Kasumi-1 (cell line): ENCODE data around the gene PSAP.
"Not testable (repeated sequence)": the region's sequence is repeated elsewhere in the genome, so short reads cannot be mapped to it uniquely, and the experiment has no call there.

Source experiments
- DNase-seq, 2 experiments: peaks; one replicate each; lab custom pipeline; 2025; lab: John Stamatoyannopoulos, UW

The PSAP gene

GRCh38 chr10:71873582-71874211, 22.6 kb upstream of the PSAP start:
- no peak for DNase-seq

DNA sequence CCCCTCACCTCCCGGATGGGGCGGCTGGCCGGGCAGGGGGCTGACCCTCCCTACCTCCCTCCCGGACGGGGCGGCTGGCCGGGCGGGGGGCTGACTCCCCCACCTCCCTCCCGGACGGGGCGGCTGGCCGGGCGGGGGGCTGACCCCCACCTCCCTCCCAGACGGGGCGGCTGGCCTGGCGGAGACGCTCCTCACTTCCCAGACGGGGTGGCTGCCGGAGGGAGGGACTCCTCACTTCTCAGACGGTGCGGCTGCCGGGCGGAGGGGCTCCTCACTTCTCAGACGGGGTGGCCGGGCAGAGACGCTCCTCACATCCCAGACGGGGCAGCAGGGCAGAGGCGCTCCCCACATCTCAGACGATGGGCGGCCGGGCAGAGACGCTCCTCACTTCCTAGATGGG, 18.6 kb upstream of the PSAP start:
- DNase-seq = not testable (repeated sequence)

DNA sequence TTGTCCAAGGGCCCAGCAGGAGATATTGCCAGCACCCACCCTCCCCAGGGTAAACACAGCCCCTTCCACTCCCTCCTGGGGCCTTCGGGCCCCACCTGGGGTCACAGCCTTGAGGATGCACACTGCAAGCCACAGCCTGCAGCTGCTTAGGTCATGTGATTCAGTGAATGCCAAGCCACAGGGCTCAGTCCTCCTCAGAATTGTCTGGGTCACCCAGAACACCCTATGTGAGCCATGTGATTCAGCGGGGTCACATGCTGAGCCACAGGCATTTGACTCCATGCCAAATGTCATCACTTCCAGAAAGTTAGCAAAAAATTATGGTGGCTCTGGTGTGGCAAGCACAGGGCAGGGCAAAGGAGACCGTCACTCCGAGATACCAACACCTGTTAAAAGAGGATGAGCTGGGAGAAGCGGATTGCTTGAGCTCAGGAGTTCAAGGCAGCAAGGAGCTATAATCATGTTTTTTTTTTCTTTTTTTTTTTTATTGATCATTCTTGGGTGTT, 17.2 kb upstream of the PSAP start:
- no peak for DNase-seq

DNA sequence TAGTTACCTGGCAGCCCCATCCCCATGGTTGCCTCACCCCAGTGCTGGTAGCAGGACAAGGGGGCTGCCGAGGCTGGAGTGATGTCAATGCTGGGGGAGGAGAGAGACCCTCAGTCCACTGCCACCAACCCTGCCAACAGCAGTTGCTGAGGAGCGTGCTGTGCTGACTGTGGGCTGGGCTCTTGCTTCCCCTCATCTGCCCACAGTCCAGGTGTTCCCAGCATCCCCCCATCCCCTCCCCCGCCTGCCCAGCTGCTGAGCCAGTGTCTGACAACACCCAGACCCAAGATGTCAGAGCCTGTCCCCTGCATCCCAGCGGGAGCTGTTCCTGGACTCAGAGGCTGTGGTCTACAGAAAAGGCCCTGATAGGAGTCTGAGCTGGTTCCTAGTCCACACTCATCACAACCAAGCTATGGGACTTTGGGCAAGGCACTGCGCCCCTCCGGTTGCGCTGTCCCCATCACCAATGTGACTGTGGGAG, 14.6 kb upstream of the PSAP start:
- DNase-seq = no peak

GRCh38 chr10:71864911-71865361, 13.9 kb upstream of the PSAP start:
- DNase-seq = no peak

DNA sequence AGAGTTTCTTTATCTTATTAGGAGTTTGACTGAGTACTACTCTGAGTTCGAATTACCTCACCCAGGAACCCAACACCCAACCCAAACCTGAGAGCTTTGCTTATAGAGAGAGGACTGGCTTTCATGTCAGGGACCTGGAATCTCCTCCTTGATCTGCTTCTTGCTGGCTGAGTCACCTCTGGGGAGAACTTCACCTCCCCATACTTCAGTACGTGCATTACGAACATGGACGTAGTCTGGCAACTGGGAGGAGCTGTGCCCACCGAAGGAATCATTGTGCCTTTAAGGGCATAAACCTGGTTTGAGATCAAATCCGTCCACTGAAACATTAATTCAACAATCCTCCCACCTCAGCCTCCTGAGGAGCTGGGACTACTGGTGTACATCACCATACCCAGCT, 12.2 kb upstream of the PSAP start:
- DNase-seq = no peak

- DNase-seq = peak; percentile 95
These were observed 9.4 kb upstream of the PSAP start for GRCh38 chr10:71860243-71861029.

GRCh38 chr10:71857934-71858890, 7.2 kb upstream of the PSAP start:
- no peak for DNase-seq

DNA sequence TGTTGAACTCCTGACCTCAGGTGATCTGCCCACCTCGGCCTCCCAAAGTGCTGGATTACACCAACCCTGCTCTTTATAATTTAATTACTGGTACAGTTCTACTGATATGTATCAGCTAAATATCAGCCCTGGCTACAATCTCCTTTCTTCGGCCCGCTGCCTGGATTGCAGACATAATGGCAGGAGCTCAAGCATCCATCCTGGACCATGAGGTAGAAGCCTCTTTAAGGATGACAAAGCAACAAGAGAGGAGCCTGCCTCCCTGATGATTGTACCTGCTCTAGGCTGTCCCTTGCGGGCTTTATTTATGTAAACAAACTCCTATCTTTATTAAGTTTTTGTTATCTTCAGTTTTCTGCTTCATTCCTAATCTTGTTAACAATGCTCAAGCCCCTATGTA, 5.6 kb upstream of the PSAP start:
- no peak for DNase-seq

DNA sequence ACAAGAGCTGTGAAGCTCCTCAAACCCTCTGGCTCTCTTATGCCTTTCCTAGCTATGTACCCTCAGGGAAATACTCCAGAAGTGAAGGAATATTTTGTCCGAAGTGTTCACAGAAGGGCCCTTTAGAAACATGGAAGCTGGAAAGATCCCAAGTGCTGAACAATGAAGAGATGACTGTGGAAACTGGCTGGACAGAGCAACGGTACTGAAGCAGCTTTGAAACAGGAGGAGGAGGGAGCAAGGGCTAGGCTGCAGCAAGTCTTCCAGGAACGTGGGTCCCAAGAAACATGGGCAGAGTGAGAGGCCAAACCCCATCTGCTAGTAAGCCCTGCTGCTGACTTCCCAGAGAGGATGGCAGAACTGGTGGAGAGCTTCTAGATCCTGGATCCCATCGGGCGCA, 3.0 kb upstream of the PSAP start:
- DNase-seq = no peak

DNA sequence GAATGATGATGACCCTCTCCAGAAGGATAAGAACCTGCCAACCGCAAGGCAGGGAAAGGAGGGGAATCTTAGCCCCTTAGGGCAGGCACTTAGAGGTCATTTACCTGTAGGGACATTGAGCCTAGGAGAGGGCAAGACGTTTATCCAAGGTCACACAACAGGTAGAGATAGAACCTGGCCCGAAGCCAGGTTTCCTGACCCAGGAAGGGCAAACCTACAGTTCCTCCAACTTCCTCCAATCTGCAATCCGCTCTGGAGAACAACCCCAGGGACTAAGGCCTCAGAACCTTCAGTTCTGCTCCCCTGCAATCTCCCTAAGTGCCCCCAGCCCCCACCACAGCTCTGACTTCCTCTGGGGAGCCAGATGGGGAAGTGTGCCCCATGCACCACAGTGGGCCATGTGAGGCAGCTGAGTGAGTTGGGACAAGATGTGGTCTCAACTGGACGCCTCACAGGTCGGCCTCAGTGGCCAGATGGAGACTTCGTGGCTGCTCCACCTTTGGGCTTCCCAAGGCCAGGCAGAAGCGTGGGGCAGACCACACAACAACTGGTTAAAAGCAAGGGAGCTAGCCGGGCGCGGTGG, 1.4 kb upstream of the PSAP start:
- DNase-seq = peak; percentile 80 to 84

GRCh38 chr10:71851465-71852095, 529 bp upstream of the PSAP start:
- not testable (repeated sequence) for DNase-seq

- DNase-seq = no peak
These were observed 869 bp downstream of the PSAP start for GRCh38 chr10:71850021-71850742.

DNA sequence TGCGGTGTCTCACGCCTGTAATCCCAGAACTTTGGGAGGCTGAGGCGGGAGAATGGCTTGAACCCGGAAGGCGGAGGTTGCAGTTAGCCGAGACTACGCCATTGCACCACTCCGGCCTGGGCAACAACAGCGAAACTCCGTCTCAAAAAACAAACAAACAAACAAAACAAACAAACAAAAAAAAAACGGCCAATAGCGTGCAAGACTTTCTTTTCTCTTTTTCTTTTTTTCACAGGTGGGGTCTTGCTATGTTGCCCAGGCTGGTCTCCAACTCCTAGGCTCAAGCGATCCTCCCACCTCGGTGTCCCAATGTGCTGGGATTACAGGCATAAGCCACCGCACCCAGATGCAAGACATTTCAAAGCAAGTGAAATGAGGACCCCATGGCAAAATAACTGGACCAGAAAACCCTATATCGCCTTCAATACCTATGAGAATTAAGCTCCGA, 1.6 kb downstream of the PSAP start:
- no peak for DNase-seq

DNA sequence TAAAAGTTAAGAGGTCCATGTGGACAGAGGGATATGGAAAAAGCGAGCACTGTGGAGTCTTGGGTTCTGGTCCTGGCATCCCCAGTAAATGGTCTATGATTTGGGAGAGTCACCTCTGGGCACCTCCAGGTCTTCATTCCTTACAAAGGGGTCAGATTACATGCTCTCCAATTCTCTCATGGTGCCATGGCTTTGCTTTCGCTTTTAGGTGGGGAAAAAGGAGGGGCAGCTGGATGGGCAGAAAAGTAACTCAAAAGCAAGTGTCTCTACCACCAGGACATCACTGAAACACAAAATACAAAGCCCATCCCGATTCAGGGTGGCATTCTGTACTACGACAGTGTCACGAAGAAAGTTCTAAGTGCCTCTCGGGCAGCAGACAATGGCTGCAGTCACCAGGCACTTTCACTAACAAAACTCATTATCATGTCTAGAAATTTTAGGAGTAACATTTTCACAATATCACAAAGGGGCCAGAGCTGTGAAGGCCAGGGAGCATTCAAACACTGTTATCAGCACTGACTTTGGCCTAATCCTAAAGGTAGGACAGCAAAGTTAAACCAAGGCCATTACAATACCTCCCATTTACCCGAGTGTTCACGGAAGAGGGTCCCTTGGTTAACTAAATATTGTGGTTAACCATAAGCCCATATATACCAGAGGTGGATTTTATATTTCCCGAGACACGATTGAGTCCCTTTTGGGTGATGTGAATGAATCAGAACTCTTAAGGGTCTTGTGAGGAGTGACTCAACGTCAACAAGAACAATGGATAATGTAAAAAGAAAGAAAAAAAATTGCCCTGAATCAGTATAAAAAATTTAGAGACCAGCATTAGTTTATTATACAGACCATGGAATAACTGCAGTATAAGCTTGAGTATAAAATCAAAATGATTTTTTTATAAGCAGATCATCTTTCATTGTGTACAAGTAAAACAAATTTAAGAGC, 2.5 kb downstream of the PSAP start:
- no peak for DNase-seq

DNA sequence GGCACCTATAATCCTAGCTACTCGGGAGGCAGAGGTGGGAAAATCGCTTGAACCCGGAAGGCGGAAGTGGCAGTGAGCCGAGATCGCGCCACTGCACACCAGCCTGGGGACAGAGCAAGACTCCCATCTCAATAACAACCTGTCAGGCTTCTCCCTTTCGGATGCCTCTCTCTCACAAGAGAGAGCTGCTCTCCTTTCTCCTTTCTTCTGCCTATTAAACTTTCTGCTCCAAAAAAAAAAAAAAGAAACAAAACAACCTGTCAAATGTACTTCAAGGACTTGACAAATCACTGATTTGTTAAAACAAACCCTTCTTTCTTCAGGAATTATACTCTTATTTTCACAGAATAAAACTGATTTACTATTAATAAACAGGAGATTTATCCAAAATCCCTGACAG, 3.6 kb downstream of the PSAP start:
- no peak for DNase-seq

GRCh38 chr10:71846816-71847215, 4.2 kb downstream of the PSAP start:
- DNase-seq = no peak

DNA sequence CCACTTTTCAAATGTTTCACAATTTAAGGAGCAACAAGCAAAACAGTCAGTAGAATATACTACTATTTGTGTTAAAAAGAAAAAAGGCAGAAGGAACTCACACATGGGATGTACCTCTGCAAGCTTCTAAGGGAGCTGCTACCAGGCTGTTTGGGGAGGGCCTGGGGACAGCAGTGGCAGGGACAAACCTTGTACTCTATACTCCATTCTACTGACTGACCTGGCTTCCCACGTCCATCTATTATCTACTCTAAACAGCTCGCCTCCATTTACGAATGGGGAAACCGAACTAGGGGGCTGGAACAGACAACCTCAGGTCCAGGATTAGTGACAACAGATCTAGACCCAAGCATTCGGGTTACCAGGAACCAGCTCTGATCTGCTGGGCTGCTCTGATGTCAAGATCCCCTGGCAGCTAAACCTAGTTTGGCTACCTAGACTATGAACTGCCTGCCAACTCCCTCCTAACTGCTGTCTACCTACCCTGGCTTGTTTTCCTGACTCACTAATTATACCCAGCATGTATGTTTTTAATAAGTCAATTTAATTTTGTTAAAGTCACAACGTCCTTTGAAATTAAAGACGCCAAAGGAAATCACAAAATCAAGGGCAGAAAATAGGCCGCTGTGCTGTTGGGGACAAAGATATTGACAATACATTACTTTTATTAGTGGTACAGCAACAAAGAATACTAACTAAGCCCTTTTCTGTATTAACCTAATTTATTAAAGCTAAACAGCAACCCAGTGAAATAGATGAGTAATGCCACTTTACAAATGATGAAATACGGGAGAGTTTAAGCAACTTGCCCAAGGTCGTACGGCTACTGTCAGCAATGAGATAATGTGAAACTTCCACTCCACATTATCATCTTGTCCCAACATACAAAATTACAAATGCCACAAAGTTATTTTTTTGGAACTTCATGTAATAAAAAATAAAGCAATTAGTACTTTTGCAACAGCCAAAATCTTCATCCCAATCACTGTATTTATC, 5.3 kb downstream of the PSAP start:
- no peak for DNase-seq
